HG03095 (cell line): ENCODE data around the gene ACLY.
"Not testable (repeated sequence)": the region's sequence is repeated elsewhere in the genome, so short reads cannot be mapped to it uniquely, and the experiment has no call there.

Source experiments
- ATAC-seq: cut with Tn5 transposase; IDR thresholded peaks from one replicate; pipeline ENCODE4 v1.9.1; 2021; ENCODE audit warnings: moderate library complexity; ENCODE audit not compliant: unreplicated experiment

The ACLY gene

GRCh38 chr17:41874293-41874670, 44.5 kb downstream of the ACLY start:
- not testable (repeated sequence) for ATAC-seq

- ATAC-seq = no peak
Measured at GRCh38 chr17:41873559-41874292, 45.0 kb downstream of the ACLY start.

- ATAC-seq = no peak
Measured at GRCh38 chr17:41871789-41872188, 47.0 kb downstream of the ACLY start.

GRCh38 chr17:41870627-41871026, 48.1 kb downstream of the ACLY start:
- ATAC-seq = no peak

GRCh38 chr17:41870097-41870496, 48.7 kb downstream of the ACLY start:
- ATAC-seq = no peak

- no peak for ATAC-seq
Measured at GRCh38 chr17:41869426-41869825, 49.3 kb downstream of the ACLY start.

GRCh38 chr17:41868568-41868967, 50.2 kb downstream of the ACLY start:
- ATAC-seq = no peak

GRCh38 chr17:41865596-41865893, 53.2 kb downstream of the ACLY start:
- ATAC-seq = no peak

GRCh38 chr17:41864836-41865595, 53.7 kb downstream of the ACLY start, which contains the start of gene KLHL11:
KLHL11 (minus strand) TSS chr17:41865423; CDS start chr17:41865370, 53 bp downstream.
- ATAC-seq = peak; percentile 74

- ATAC-seq = peak; percentile 23
Measured at GRCh38 chr17:41864498-41864835, 54.3 kb downstream of the ACLY start.

GRCh38 chr17:41863074-41863848, 55.5 kb downstream of the ACLY start:
- ATAC-seq = no peak

GRCh38 chr17:41860254-41860931, 58.4 kb downstream of the ACLY start:
- ATAC-seq = no peak

GRCh38 chr17:41851382-41851781, 67.4 kb downstream of the ACLY start:
- not testable (repeated sequence) for ATAC-seq

GRCh38 chr17:41849251-41849990, 69.3 kb downstream of the ACLY start:
- no peak for ATAC-seq

- no peak for ATAC-seq
Measured at GRCh38 chr17:41848788-41849187, 70.0 kb downstream of the ACLY start.

GRCh38 chr17:41844971-41845370, 73.8 kb downstream of the ACLY start:
- ATAC-seq = no peak

- ATAC-seq = not testable (repeated sequence)
Measured at GRCh38 chr17:41840781-41841180, 78.0 kb downstream of the ACLY start.

- ATAC-seq = not testable (repeated sequence)
Measured at GRCh38 chr17:41839448-41839847, 79.3 kb downstream of the ACLY start.

- ATAC-seq = no peak
Measured at GRCh38 chr17:41837761-41838538, 80.8 kb downstream of the ACLY start, which contains the start of gene KLHL10. KLHL10 (plus strand) TSS chr17:41837825; CDS start chr17:41837933, 108 bp downstream.
